GM23338 (cell line): ENCODE data around the gene HEATR1. TPM values are rescaled to one million over a fixed set of nuclear protein-coding genes. Genes with fewer than 3 reads are reported as not detected.

Experiments
- CREB1 ChIP-seq: fragments of 250-450 bp; sonication (Bioruptor Pico); IDR thresholded peaks from 2 replicates; pipeline ENCODE4 v1.5.0; 2020; ENCODE audit warnings: low read depth, mild to moderate bottlenecking, moderate library complexity
- CTCF ChIP-seq, 2 experiments: fragments of 200-600 bp in 1 of 2; sonication (generic) in 1 of 2; conservative IDR thresholded peaks; 2 replicates each; pipeline versions ENCODE4 v1.5.1 to v1.6.1; 2016 to 2017; ENCODE audit warnings: antibody characterized with exemption in 2 of 2, low read depth in 2 of 2, mild to moderate bottlenecking in 2 of 2, moderate library complexity in 1 of 2
- EZH2 ChIP-seq: fragments of 200-600 bp; sonication (generic); IDR thresholded peaks from one replicate; pipeline ENCODE4 v1.8.0; 2017; ENCODE audit warnings: antibody characterized with exemption, mild to moderate bottlenecking, low read depth; ENCODE audit not compliant: unreplicated experiment
- EZH2phosphoT487 ChIP-seq: fragments of 200-600 bp; sonication (generic); IDR thresholded peaks from one replicate; pipeline ENCODE4 v1.8.1; 2018; ENCODE audit warnings: antibody characterized with exemption; ENCODE audit not compliant: unreplicated experiment
- JUNB ChIP-seq: IDR thresholded peaks from one replicate; pipeline ENCODE4 v1.6.1; 2016; ENCODE audit warnings: antibody characterized with exemption; ENCODE audit not compliant: unreplicated experiment
- NANOG ChIP-seq: IDR thresholded peaks from 2 replicates; pipeline ENCODE4 v1.6.1; 2016; ENCODE audit warnings: antibody characterized with exemption, borderline replicate concordance
- POLR2AphosphoS5 ChIP-seq: IDR thresholded peaks from 2 replicates; pipeline ENCODE4 v1.6.1; 2016; ENCODE audit warnings: antibody characterized with exemption, low read depth
- REST ChIP-seq: IDR thresholded peaks from one replicate; pipeline ENCODE4 v1.6.1; 2018; ENCODE audit warnings: antibody characterized with exemption; ENCODE audit not compliant: unreplicated experiment
- STAT1 ChIP-seq: IDR thresholded peaks from one replicate; pipeline ENCODE4 v1.6.1; 2016; ENCODE audit warnings: antibody characterized with exemption; ENCODE audit not compliant: unreplicated experiment
- ZNF114 ChIP-seq: fragments of 250-450 bp; sonication (Bioruptor Pico); IDR thresholded peaks from 2 replicates; pipeline ENCODE4 v1.5.0; 2020; ENCODE audit warnings: mild to moderate bottlenecking, moderate library complexity
- ZNF331 ChIP-seq: fragments of 250-450 bp; sonication (Bioruptor Pico); IDR thresholded peaks from 2 replicates; pipeline ENCODE4 v1.5.0; 2020; ENCODE audit warnings: low read depth, mild to moderate bottlenecking, moderate library complexity
- polyA plus RNA-seq: library from polyadenylated mRNA; unstranded; fragments of >200 nt; fragmentation: Nextera tagmentation; extraction: Ambion mirVana; gene quantifications from 2 replicates; pipeline ENCODE4 v1.2.1, GENCODE V29; 2016
- total RNA-seq: library from RNA; depleted of rRNA; stranded (reverse); fragments of >200 nt; shearing (Covaris generic); gene quantifications from 2 replicates; pipeline ENCODE4 v1.2.3, GENCODE V29; 2014
- TF ChIP-seq, protein P1 (sequence below): fragments of 250-450 bp; sonication (Bioruptor Pico); IDR thresholded peaks from 2 replicates; pipeline ENCODE4 v1.5.0; 2020; ENCODE audit warnings: mild to moderate bottlenecking, moderate library complexity

Gene HEATR1
- total and polyA plus RNA-seq, 2 experiments from 2014 or later: 17.2 to 81.1 TPM

DNA sequence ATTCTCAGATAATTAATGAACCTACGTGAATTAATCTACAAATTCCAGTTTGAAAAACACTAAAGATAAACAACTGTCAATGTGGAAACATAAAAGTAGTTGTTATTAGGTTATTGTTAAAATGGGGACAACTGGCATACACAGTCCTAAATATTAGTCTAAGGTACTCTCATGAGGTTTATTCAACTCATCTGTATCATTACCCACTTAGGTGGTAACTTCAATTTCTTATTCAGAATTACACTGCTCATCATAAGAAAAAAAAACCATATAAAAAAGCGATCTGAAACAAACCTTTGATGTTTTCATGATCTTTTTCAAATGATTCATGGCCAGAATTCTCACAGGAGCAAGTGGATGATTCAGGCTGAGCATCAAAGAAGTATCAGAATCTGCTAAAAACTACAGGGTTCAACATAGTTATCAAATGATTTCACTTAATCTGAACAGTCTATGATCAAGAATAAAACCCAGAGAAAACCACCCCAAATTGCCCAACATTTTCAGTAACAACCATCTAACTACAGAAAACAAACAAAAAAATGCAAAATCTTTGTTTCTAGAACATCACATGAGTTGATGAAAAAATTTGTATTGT lies 13.7 kb downstream of the HEATR1 start (continued):
- TF ChIP-seq, protein P1, sequence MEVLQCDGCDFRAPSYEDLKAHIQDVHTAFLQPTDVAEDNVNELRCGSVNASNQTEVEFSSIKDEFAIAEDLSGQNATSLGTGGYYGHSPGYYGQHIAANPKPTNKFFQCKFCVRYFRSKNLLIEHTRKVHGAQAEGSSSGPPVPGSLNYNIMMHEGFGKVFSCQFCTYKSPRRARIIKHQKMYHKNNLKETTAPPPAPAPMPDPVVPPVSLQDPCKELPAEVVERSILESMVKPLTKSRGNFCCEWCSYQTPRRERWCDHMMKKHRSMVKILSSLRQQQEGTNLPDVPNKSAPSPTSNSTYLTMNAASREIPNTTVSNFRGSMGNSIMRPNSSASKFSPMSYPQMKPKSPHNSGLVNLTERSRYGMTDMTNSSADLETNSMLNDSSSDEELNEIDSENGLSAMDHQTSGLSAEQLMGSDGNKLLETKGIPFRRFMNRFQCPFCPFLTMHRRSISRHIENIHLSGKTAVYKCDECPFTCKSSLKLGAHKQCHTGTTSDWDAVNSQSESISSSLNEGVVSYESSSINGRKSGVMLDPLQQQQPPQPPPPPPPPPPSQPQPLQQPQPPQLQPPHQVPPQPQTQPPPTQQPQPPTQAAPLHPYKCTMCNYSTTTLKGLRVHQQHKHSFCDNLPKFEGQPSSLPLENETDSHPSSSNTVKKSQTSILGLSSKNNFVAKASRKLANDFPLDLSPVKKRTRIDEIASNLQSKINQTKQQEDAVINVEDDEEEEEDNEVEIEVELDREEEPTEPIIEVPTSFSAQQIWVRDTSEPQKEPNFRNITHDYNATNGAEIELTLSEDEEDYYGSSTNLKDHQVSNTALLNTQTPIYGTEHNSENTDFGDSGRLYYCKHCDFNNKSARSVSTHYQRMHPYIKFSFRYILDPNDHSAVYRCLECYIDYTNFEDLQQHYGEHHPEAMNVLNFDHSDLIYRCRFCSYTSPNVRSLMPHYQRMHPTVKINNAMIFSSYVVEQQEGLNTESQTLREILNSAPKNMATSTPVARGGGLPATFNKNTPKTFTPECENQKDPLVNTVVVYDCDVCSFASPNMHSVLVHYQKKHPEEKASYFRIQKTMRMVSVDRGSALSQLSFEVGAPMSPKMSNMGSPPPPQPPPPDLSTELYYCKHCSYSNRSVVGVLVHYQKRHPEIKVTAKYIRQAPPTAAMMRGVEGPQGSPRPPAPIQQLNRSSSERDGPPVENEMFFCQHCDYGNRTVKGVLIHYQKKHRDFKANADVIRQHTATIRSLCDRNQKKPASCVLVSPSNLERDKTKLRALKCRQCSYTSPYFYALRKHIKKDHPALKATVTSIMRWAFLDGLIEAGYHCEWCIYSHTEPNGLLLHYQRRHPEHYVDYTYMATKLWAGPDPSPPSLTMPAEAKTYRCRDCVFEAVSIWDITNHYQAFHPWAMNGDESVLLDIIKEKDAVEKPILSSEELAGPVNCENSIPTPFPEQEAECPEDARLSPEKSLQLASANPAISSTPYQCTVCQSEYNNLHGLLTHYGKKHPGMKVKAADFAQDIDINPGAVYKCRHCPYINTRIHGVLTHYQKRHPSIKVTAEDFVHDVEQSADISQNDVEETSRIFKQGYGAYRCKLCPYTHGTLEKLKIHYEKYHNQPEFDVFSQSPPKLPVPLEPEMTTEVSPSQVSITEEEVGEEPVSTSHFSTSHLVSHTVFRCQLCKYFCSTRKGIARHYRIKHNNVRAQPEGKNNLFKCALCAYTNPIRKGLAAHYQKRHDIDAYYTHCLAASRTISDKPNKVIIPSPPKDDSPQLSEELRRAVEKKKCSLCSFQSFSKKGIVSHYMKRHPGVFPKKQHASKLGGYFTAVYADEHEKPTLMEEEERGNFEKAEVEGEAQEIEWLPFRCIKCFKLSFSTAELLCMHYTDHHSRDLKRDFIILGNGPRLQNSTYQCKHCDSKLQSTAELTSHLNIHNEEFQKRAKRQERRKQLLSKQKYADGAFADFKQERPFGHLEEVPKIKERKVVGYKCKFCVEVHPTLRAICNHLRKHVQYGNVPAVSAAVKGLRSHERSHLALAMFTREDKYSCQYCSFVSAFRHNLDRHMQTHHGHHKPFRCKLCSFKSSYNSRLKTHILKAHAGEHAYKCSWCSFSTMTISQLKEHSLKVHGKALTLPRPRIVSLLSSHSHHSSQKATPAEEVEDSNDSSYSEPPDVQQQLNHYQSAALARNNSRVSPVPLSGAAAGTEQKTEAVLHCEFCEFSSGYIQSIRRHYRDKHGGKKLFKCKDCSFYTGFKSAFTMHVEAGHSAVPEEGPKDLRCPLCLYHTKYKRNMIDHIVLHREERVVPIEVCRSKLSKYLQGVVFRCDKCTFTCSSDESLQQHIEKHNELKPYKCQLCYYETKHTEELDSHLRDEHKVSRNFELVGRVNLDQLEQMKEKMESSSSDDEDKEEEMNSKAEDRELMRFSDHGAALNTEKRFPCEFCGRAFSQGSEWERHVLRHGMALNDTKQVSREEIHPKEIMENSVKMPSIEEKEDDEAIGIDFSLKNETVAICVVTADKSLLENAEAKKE (CRISPR knock-in tag): no peak
- TF ChIP-seq STAT1 (no peak), ZNF331 (no peak), NANOG (no peak), EZH2 (no peak), JUNB (no peak), POLR2AphosphoS5 (no peak), EZH2phosphoT487 (no peak), REST (no peak), CTCF (conservative IDR thresholded peaks at IDR 0.05; ENCODE audit: low read depth in 2 of 2) (no peak), ZNF114 (CRISPR knock-in tag) (no peak), CREB1 (CRISPR knock-in tag) (no peak)
